GM18505 (cell line): Measurements from ENCODE around the gene TTC38.
"Not testable (repeated sequence)": the region's sequence is repeated elsewhere in the genome, so short reads cannot be mapped to it uniquely, and the experiment has no call there.

Experiments
- ATAC-seq: cut with Tn5 transposase; IDR thresholded peaks from one replicate; pipeline ENCODE4 v1.9.1; 2021; ENCODE audit not compliant: unreplicated experiment
- POLR2A ChIP-seq: IDR thresholded peaks from 4 replicates; pipeline ENCODE4 v1.6.1; 2011; ENCODE audit warnings: borderline replicate concordance; ENCODE audit not compliant: insufficient read depth, insufficient read length; ENCODE audit errors: extremely low read depth

The TTC38 gene

GRCh38 chr22:46308283-46308988 is 40.6 kb downstream of the TTC38 start:
- ATAC-seq: no peak
- TF ChIP-seq POLR2A: no peak

- no peak for ATAC-seq
- TF ChIP-seq POLR2A: no peak
These were observed 41.8 kb downstream of the TTC38 start for GRCh38 chr22:46309526-46310085.

- ATAC-seq: no peak
- no peak for TF ChIP-seq POLR2A
These were observed 44.2 kb downstream of the TTC38 start for GRCh38 chr22:46312056-46312455.

GRCh38 chr22:46312848-46313247 is 45.0 kb downstream of the TTC38 start:
- not testable (repeated sequence) for ATAC-seq

- no peak for ATAC-seq
- no peak for TF ChIP-seq POLR2A
These were observed 48.2 kb downstream of the TTC38 start for GRCh38 chr22:46315976-46316375.

- no peak for TF ChIP-seq POLR2A
- no peak for ATAC-seq
These were observed 49.8 kb downstream of the TTC38 start for GRCh38 chr22:46317646-46318045.

- no peak for ATAC-seq
- no peak for TF ChIP-seq POLR2A
These were observed 50.8 kb downstream of the TTC38 start for GRCh38 chr22:46318576-46318975.

- TF ChIP-seq POLR2A: no peak
- no peak for ATAC-seq
These were observed 51.5 kb downstream of the TTC38 start for GRCh38 chr22:46319319-46319718.

GRCh38 chr22:46320166-46320710 is 52.4 kb downstream of the TTC38 start:
- TF ChIP-seq POLR2A: no peak
- no peak for ATAC-seq

- TF ChIP-seq POLR2A: no peak
- ATAC-seq: no peak
These were observed 53.0 kb downstream of the TTC38 start for GRCh38 chr22:46320716-46321386.

GRCh38 chr22:46322711-46323110 is 54.9 kb downstream of the TTC38 start:
- no peak for TF ChIP-seq POLR2A
- ATAC-seq: no peak

- ATAC-seq: no peak
- no peak for TF ChIP-seq POLR2A
These were observed 55.4 kb downstream of the TTC38 start for GRCh38 chr22:46323162-46323561.

GRCh38 chr22:46326066-46326680 is 58.4 kb downstream of the TTC38 start:
- no peak for TF ChIP-seq POLR2A
- no peak for ATAC-seq
